Muscle layer of colon (tissue), 2 donors: ENCODE results near the gene NFIB.

Source experiments
- H3K27ac ChIP-seq: one replicate; pipeline ENCODE4 v1.7.0; 2013; ENCODE audit warnings: low read depth, mild to moderate bottlenecking, low read length, moderate library complexity
- H3K27me3 ChIP-seq, 2 donors: one replicate each; pipeline ENCODE4 v1.7.0; 2013; ENCODE audit warnings: low read length in 2 of 2, mild to moderate bottlenecking in 2 of 2; ENCODE audit not compliant: insufficient read depth in 2 of 2, control insufficient read depth in 1 of 2
- H3K36me3 ChIP-seq: one replicate; pipeline ENCODE4 v1.7.0; 2013; ENCODE audit warnings: mild to moderate bottlenecking, low read length; ENCODE audit not compliant: insufficient read depth
- H3K4me1 ChIP-seq: one replicate; pipeline ENCODE4 v1.7.0; 2013; ENCODE audit warnings: mild to moderate bottlenecking, low read length; ENCODE audit not compliant: insufficient read depth
- H3K4me3 ChIP-seq, 2 donors: one replicate each; pipeline ENCODE4 v1.7.0; 2013; ENCODE audit warnings: low read length in 2 of 2, low read depth in 1 of 2, mild to moderate bottlenecking in 1 of 2, moderate library complexity in 1 of 2
- H3K9ac ChIP-seq: one replicate; pipeline ENCODE4 v1.7.0; 2013; ENCODE audit warnings: low read length
- H3K9me3 ChIP-seq: one replicate; pipeline ENCODE4 v1.7.0; 2013; ENCODE audit warnings: mild to moderate bottlenecking, low read length
- donor health status: abdominal sarcoma.
- donor health status: Adenocarcinoma of cecum.

The NFIB gene

DNA sequence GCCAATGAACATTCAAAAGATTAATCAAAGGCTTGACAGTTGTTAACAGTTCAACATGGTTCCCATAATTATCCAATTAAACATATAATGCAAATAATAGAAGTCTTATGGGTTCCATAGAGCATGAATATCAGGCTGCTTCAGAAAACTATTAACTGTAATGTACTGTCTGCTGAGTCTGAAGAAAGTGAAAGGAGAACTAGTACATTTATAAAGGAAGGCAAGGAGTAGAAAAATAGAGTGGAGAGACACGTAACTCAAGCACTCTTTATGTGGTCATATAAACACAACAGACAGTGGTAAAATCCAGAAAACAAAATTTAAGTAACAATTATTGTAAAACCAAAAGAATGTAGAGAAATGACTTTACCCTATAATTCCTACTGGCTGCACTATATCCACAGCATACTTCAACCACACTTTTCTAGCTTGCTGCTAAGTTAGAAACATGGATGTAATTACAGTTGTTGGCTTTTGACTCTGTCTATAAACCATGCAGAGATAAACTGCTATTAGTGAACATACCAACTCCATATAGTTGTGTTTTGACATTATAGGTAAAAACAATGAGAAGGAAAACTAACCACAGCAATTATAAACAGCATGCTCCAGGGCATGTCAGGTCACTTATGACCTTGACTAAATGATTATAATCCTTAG is 32.7 kb downstream of the NFIB start:
- no peak overlapping the region for H3K9ac ChIP-seq
- H3K9me3 ChIP-seq = no peaks in the 10 kb centered on the region
- H3K27me3 ChIP-seq = no peaks in the 10 kb centered on the region
- peaks cover 53% of the 10 kb centered on the region for H3K4me1 ChIP-seq
- H3K36me3 ChIP-seq = no peaks in the 10 kb centered on the region
- H3K4me3 ChIP-seq = peak overlapping the region in 1 of 2 donors; percentile 12
- peak overlapping the region; percentile 17 for H3K27ac ChIP-seq

DNA sequence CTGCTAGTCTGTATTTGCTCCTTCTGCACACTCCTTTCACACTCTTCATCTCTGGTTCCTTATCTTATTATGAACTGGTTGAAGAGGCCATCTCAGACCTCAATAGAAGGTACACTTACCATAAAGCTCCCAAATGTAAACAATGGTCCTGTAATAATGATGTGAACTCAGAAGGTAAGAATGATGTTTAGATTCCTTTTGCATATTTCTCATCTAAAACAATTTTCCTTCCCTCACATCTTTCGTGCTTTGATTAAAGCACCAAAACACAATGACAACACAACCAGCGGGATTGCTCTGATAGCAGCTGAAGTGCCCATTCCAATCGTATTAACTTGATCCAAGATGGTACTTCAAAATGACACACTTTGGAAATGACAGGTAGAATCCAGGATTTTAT is 34.3 kb downstream of the NFIB start:
- Histone ChIP-seq H3K27me3 (no peaks in the 10 kb centered on the region), H3K4me1 (peaks cover 62% of the 10 kb centered on the region), H3K9ac (no peak overlapping the region), H3K36me3 (no peaks in the 10 kb centered on the region), H3K9me3 (no peaks in the 10 kb centered on the region), H3K27ac (no peak overlapping the region), H3K4me3 (no peak overlapping the region)

DNA sequence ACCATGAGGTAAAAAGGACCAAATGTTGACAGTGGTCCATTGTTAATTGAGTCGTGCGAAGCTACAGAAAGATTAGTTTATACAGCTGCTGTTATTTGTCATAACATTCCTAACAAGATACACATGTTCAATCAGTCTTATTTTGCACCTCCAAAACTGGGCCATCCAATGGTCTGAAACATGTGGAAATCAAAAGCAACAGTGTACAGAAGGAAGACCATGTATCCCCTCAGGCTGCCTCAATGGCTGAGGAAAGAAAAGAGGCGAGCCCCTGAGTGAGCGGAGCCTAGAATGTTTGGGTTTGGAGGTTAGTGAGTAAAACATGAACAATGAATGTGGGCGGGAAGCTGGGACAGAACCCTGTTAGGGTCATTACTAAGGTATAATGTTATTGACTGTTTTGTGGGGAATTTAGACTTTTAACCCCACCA is 35.6 kb downstream of the NFIB start:
- no peaks in the 10 kb centered on the region for H3K9me3 ChIP-seq
- no peak overlapping the region for H3K4me3 ChIP-seq
- H3K36me3 ChIP-seq = no peaks in the 10 kb centered on the region
- peaks cover 71% of the 10 kb centered on the region for H3K4me1 ChIP-seq
- H3K27ac ChIP-seq = no peak overlapping the region
- H3K9ac ChIP-seq = no peak overlapping the region
- H3K27me3 ChIP-seq = no peaks in the 10 kb centered on the region

DNA sequence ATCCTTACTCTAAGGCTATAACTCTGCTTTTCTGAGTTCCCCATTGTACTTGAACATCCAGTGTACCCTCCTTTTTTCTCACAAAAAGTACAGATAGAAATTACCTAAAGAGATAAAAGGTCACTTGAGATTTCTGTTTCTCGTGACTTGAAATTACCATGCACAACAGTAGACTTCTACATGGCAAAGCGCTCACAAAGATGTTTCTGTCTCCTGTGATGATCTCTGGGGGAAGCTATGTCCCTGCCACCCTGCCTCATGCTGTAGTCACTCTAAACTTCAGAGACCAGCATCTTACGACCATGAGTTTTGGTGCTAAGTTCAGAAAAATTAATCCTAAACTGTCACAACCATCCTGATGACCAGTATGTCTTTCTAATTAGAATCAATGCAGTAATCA is 36.2 kb downstream of the NFIB start:
- Histone ChIP-seq H3K36me3 (no peaks in the 10 kb centered on the region), H3K4me1 (peaks cover 74% of the 10 kb centered on the region), H3K4me3 (no peak overlapping the region), H3K9me3 (no peaks in the 10 kb centered on the region), H3K9ac (no peak overlapping the region), H3K27me3 (no peaks in the 10 kb centered on the region), H3K27ac (no peak overlapping the region)

DNA sequence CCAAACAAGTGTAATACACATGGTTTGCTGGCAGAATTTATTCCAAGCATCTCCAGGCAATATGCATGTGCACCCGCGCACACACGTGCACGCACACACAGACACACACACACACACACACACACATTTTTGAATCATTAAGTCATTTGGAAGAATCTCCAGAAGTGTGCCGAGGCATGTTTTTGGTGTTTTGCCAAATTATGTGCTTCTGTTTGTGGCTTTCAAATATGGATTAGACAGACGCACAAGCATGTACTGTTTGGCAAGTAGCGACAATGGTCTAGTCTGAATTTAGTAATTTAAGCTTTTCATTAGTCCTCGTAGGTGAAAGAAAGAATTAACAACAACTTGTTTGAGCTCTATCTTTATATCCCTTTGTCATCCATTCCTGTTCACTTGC is 36.7 kb downstream of the NFIB start:
- Histone ChIP-seq H3K9ac (no peak overlapping the region), H3K36me3 (no peaks in the 10 kb centered on the region), H3K4me3 (no peak overlapping the region), H3K27ac (no peak overlapping the region), H3K27me3 (no peaks in the 10 kb centered on the region), H3K9me3 (no peaks in the 10 kb centered on the region), H3K4me1 (peaks cover 79% of the 10 kb centered on the region)

DNA sequence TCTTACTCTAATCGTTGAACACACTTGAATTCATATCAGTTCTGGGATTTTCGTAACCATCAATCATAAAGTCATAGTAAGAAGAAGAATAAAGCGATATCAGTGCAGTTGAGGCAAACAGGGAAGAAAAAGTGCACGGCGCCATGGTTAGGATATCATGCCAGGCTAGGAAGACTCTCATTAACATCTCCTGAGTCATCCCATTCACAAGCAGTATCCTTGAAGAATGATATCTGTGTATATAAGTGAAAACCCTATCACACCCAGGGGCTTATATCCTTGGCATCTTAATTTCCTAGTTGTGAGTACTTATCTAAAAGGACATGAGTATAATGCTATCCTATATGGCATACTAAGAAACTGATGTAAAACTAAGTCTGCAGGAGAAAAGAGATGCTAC is 38.6 kb downstream of the NFIB start:
- Histone ChIP-seq H3K4me1 (peaks cover 91% of the 10 kb centered on the region), H3K4me3 (no peak overlapping the region), H3K27ac (no peak overlapping the region)

DNA sequence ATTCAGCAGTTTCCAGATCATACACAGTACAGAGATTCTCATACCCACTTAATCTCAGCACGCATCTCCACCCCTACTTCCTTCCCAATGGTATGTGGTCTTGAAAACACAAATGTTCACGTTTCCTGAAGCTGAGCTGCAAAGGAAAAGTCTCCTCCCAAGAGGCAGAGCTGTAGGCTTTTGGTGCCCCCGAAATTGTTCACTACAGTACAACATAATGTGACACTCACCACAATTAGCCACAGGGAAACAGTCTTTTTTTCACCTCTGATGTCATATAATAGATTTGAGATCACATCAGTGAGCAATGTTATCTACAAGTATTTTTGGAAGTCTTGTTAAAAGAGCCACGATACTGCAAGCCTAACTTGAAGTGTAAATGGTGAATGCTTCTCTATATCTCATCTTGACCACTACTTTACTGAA is 40.2 kb downstream of the NFIB start:
- H3K4me1 ChIP-seq = peaks cover 83% of the 10 kb centered on the region

More for the DNA sequence above, 38.6 kb downstream of the NFIB start:
- Histone ChIP-seq H3K9ac (no peak overlapping the region), H3K27me3 (no peaks in the 10 kb centered on the region), H3K36me3 (no peaks in the 10 kb centered on the region), H3K9me3 (no peaks in the 10 kb centered on the region)

DNA sequence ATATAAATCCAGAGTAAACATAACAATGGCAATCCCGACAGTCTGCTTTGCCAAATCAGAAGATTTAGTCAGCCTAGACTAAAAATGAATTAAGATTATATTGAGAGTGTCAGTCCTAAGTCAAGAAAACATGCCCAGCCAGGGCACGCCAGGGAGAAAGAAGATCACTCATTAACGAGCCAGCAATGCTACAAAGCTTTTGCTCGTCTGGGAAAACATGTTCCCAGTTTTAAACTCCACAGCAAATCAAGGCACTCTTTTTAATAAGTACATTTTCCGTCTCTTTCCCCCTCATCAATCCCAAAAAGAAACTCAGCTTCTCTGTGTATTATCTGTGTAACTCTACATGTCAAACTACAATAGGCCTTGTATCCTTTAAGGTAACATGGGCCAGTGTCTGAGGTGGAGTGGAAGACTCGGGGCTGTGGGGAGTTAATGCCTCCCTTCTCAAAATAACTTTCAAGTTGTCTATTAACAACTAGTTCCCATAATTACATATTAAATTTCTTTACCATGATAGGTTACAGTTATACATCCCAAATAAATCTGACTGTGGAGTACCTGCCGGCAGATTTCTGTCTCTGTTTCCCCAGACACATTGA is 40.9 kb downstream of the NFIB start:
- H3K9me3 ChIP-seq = no peaks in the 10 kb centered on the region
- no peaks in the 10 kb centered on the region for H3K27me3 ChIP-seq
- peaks cover 76% of the 10 kb centered on the region for H3K4me1 ChIP-seq
- peak overlapping the region; percentile 11 to 14 for H3K4me3 ChIP-seq
- H3K9ac ChIP-seq = no peak overlapping the region
- H3K27ac ChIP-seq = peak overlapping the region; percentile 49
- no peaks in the 10 kb centered on the region for H3K36me3 ChIP-seq

More for the DNA sequence above, 40.2 kb downstream of the NFIB start:
- Histone ChIP-seq H3K9me3 (no peaks in the 10 kb centered on the region), H3K4me3 (peak overlapping the region in 1 of 2 donors; percentile 14), H3K27ac (no peak overlapping the region), H3K36me3 (no peaks in the 10 kb centered on the region), H3K27me3 (no peaks in the 10 kb centered on the region), H3K9ac (no peak overlapping the region)

DNA sequence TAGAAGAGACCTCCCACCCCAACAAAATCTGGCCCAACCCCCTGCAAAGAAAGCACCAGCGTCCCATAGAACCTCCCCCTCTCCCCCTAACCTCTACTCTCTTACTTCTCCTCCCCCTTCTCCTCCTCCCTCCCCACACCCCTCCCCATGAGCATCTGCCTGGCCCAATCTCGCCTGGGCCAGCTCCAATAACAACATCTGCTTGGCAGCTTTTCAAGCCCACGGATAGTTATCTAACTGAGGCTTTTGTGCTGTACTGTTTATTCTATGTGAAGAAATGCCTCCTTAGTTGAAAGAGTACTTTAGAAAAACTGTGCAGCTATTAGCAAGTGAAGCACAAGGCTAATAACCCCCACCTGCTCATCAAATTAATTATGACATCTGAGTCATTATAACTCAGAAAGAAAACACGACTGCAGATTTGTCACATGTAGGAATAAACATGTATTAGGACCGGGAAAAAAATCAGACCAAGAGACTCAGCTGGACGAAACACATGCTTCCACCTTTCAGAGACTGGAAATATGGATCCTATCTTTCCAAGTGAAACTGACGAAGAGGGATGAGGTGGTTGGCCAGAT is 42.8 kb downstream of the NFIB start:
- Histone ChIP-seq H3K4me1 (peaks cover 61% of the 10 kb centered on the region), H3K4me3 (no peak overlapping the region), H3K9me3 (no peaks in the 10 kb centered on the region), H3K36me3 (no peaks in the 10 kb centered on the region), H3K27me3 (no peaks in the 10 kb centered on the region), H3K9ac (no peak overlapping the region), H3K27ac (peak overlapping the region; percentile 47)

DNA sequence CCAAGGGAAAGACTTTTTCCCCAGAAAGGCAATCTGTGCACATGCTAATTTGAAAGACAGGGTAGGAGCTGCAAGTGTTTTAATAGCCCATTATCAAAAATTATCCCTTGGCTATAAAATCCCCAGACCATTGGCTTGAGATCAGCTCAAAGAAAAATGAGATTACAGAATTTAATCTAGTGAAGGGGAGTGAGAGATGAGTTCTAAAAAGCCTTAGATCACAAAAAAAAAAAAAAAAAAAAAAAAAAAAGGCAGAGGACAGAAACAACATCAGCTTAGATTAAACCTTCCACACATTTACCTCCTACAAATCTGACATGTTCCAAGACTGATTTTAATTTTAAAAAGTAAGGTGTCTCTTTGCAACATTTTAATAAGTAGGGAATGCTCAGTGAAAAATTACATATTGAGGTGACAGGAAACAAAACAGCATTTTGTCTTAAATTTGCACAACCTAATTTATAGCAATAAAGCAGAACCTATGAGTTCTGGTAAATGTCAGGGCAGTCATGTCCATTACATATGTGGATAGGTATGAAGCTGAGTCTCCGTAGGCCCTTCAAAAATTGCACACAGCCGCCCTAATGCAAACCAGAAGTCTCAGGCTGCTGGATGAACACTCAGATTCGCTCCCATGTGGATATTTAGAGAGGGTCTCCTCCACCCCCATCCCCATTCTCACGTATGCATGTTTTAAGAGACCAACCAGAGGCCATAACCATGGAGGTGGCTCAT is 43.4 kb downstream of the NFIB start:
- Histone ChIP-seq H3K9ac (no peak overlapping the region), H3K36me3 (no peaks in the 10 kb centered on the region), H3K4me1 (peaks cover 56% of the 10 kb centered on the region), H3K27me3 (no peaks in the 10 kb centered on the region), H3K4me3 (no peak overlapping the region), H3K27ac (peak overlapping the region; percentile 47), H3K9me3 (no peaks in the 10 kb centered on the region)

DNA sequence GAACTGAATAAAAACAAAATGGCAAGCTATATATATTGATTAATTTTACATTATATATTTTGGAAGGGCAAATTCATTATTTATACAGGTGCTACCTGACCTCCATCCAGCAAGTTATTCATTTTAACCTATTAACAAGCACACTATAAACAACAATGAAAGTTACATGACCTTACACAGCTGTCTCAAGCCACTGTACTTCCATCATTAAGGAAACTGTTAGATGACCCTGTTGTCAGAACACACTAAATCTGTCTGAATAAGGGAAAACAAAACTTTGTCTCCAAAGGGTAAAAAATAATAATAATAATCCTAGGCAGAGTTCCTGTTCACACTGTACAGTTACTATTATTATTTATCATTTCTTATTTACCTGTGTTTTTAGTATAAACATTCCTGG is 44.0 kb downstream of the NFIB start:
- no peaks in the 10 kb centered on the region for H3K9me3 ChIP-seq
- peak overlapping the region; percentile 16 for H3K27ac ChIP-seq
- H3K27me3 ChIP-seq = no peaks in the 10 kb centered on the region
- H3K4me3 ChIP-seq = no peak overlapping the region
- no peak overlapping the region for H3K9ac ChIP-seq
- peaks cover 50% of the 10 kb centered on the region for H3K4me1 ChIP-seq
- no peaks in the 10 kb centered on the region for H3K36me3 ChIP-seq
